Lower leg skin (tissue), 3 donors: Measurements from ENCODE around the gene FANCC.

Source experiments
- CTCF ChIP-seq, 3 donors: fragments of 450-650 bp; IDR thresholded peaks; one replicate each; pipeline ENCODE4 v1.5.1; 2016; ENCODE audit warnings: antibody characterized with exemption in 3 of 3, mild to moderate bottlenecking in 3 of 3, moderate library complexity in 2 of 3
- POLR2A ChIP-seq, 2 donors: fragments of 450-650 bp; IDR thresholded peaks; one replicate each; pipeline ENCODE4 v1.6.1; 2016 to 2017; ENCODE audit warnings: antibody characterized with exemption in 2 of 2, mild to moderate bottlenecking in 1 of 2, moderate library complexity in 1 of 2

- TF ChIP-seq CTCF (IDR thresholded peaks at IDR 0.05) (no peak), POLR2A (IDR thresholded peaks at IDR 0.05) (no peak)
Measured at GRCh38 chr9:95095641-95096355, 221.7 kb downstream of the FANCC start.
